Measurements from ENCODE around the gene HOXB6.
A peak's percentile ranks its signal among the peaks of the same experiment; 100 is the strongest.

The HOXB6 gene

DNA sequence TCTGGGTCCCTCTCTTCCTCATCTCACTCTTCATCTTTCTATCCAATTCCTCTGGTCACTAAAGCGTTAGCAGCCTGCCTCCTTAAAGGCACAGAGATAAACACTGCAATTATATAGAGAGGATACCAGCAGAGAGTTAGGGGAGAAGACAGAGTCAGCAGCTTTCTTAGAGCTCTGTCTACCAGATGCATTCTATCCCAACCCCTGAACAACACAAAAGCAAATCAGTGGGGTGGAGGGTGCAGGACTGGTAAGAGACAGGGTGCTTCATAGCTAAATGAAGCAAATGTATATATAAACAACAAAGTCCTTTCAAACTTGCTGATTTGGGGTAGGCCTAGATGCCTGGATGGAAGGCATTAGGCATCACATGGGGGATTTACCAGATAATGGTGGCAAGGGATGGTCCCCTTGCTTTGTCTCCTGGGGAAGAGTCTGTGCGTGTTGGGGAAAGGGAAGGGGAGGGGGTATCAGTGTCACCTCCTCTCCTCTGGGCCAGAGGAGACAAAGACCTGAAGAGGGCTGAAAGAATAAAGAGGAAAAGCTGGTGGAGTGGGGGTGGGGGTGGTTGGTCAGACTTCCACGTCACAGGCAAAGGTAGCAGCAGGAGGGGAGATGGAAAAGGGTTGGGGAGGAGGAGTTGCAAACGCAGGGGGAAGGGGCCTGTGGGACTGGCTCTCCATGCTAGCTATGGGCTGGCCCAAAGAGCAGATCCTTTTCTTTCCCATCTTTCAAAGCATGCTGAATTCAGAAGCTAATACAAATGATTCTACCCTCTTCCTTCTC is 38.7 kb downstream of the HOXB6 start:
- TF ChIP-seq ZNF274 (IDR thresholded peaks at IDR 0.05; ENCODE audit: low read depth, low read length): no peak
- H3K4me3 ChIP-seq (ENCODE audit: low read length): no peak overlapping the region

GRCh38 chr17:48565022-48565554 is 39.7 kb downstream of the HOXB6 start:
- no peak for TF ChIP-seq ZNF274 (IDR thresholded peaks at IDR 0.05; ENCODE audit: low read depth, low read length)
- no peak overlapping the region for H3K4me3 ChIP-seq (ENCODE audit: low read length)

DNA sequence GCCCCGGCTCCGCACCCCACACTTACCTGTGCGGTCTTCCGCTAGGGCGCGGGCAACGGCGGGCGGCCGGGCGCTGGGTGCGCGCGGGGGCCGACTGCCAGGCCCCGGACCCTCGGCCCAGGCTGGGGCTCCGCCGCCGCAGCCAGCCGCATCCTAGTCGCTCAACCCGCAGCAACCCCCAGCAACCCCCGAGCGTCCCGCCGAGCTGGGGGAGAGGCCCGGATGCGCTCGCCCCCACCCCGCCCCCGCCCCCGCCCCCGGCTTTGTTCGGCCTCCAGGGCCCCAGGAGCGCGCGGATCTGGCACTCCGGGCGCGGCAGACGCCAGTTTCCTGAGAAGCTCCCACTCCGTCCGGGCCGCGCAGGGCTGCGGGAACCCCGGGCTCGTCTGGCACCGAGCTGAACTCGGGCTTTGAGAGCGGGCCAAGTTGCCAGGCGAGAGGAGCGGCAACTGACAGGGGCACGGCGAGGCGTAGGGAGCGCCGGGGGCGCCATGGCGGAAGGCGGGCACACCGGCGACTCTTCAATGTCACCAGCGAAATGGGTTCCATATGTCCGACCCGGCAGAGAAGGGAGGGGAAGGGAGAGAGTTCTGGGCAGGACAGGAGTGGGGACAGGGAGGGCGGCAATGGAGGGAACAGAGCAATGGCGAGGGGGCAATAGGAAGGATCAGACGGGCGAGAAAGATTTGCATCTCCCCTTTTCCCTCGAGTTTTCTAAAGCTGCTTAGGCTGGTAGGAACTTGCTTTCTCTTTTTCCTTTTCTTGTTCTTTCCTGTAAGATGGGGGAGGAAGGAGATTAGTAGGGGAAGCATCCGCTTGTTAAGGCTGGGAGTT is 40.4 kb downstream of the HOXB6 start:
- no peak for TF ChIP-seq ZNF274 (IDR thresholded peaks at IDR 0.05; ENCODE audit: low read depth, low read length)
- no peak overlapping the region for H3K4me3 ChIP-seq (ENCODE audit: low read length)

GRCh38 chr17:48563867-48564187 is 41.0 kb downstream of the HOXB6 start:
- no peak overlapping the region for H3K4me3 ChIP-seq (ENCODE audit: low read length)
- no peak for TF ChIP-seq ZNF274 (IDR thresholded peaks at IDR 0.05; ENCODE audit: low read depth, low read length)

GRCh38 chr17:48563385-48563838 is 41.4 kb downstream of the HOXB6 start:
- H3K4me3 ChIP-seq (ENCODE audit: low read length): no peak overlapping the region
- TF ChIP-seq ZNF274 (IDR thresholded peaks at IDR 0.05; ENCODE audit: low read depth, low read length): no peak

GRCh38 chr17:48562934-48563333 is 41.9 kb downstream of the HOXB6 start:
- TF ChIP-seq ZNF274 (IDR thresholded peaks at IDR 0.05; ENCODE audit: low read depth, low read length): no peak
- H3K4me3 ChIP-seq (ENCODE audit: low read length): no peak overlapping the region

DNA sequence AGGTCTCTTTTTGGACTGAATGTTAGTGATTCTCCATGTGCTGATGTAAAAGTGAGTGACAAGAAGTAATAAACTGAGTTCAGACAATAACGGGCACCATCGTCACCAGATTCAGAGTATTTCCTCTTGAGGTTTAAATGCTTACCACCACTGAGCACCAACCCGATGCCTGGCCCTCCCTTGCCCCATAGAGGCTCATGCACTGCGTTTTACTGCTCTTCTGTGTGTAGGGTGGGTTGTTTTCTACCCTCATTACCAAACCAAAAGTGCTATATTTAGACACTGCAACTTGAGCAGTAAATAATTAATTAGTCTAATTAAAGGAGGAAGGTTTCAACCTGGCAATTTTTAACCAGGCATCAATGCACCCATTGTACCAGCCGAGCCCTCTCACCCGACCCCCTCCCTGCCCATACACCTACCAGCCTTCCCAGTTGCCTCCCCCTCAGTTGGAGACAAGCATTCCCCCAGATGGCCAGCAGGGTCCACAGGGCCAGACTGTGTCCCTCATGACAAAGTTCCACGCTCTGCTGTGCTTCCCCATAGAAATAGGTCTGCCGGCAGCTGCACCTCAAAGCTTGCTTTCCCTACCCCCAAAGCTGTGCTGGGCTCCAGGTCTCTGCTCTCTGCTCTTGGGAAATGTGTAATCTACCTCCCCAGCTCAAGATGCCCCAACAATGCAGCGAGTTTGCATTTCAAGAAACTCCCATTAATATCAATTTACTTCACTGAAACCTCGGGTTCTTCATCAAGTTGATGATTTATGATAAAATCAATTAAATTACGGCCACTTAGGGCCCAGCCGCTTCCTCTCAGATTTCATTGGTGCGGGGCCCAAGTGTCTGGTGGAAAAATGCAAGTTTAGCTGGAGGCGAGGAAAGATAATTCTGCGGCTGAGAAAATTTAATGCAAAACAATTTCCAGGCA is 42.6 kb downstream of the HOXB6 start:
- no peak for TF ChIP-seq ZNF274 (IDR thresholded peaks at IDR 0.05; ENCODE audit: low read depth, low read length)
- H3K4me3 ChIP-seq (ENCODE audit: low read length): peak overlapping the region; percentile 8; the same call in 1 of the 2 replicates

DNA sequence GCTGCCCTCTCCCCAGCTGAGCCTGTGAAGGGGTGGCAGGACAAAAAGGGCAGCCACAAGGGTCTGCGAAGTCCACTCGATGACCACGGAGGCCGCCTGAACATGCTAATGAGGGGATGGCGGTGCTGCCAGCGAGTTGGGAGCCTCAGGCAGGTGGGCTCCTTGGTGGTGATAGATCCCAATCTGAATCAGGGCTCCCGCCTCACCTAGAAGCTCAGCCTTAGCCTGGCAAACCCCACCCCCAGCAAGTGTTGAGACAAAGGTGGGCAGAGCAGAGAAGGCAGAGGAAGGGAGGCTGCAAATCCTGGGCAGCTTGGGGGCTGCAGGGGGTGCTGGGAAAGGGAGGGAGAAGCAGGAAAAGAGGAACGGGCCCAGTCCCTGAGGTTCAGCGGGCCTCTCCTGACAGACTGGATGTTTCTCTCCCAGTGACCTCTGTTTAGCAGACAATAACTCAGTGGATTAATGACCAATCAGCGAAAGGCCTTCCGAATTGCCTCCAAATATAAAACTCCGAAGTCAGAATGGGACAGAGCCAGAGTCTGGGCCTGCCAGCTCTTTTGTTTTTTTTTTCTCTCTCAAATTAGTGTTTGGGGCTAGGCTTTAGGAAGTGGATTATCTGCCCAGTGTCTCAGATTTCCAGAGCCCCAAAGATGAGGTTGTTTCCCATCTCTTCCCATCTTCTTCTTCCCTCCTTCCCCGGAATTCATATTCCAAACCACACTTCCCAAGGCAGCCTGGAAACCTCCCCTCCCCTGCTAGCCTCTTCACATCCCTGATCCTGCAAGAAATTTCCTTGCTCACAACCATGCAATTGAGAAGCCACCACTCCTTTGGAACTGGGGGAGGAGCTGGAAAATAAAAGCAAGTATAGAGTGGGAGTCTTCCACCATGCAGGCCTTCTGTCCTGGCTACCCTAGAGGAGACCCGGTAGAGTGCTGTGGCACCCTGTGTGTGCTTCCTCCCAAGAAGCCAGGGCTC is 44.7 kb downstream of the HOXB6 start:
- H3K4me3 ChIP-seq (ENCODE audit: low read length): no peak overlapping the region
- TF ChIP-seq ZNF274 (IDR thresholded peaks at IDR 0.05; ENCODE audit: low read depth, low read length): no peak

GRCh38 chr17:48559122-48559839 is 45.5 kb downstream of the HOXB6 start:
- H3K4me3 ChIP-seq (ENCODE audit: low read length): no peak overlapping the region
- no peak for TF ChIP-seq ZNF274 (IDR thresholded peaks at IDR 0.05; ENCODE audit: low read depth, low read length)

DNA sequence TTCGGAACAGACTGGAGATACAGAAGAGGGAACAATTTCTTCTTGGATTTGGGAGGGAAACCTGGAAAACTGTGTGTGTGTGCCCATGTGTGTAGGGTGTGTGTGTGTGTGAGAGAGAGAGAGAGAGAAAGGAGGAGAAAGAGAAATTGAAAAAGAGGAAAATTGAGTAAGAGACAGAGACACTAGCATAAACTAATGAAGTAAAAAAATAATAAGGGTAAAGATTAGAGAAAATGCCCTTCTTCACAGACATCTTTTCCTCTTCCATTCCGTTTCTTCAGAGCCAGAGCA is 46.0 kb downstream of the HOXB6 start:
- no peak for TF ChIP-seq ZNF274 (IDR thresholded peaks at IDR 0.05; ENCODE audit: low read depth, low read length)
- H3K4me3 ChIP-seq (ENCODE audit: low read length): no peak overlapping the region

DNA sequence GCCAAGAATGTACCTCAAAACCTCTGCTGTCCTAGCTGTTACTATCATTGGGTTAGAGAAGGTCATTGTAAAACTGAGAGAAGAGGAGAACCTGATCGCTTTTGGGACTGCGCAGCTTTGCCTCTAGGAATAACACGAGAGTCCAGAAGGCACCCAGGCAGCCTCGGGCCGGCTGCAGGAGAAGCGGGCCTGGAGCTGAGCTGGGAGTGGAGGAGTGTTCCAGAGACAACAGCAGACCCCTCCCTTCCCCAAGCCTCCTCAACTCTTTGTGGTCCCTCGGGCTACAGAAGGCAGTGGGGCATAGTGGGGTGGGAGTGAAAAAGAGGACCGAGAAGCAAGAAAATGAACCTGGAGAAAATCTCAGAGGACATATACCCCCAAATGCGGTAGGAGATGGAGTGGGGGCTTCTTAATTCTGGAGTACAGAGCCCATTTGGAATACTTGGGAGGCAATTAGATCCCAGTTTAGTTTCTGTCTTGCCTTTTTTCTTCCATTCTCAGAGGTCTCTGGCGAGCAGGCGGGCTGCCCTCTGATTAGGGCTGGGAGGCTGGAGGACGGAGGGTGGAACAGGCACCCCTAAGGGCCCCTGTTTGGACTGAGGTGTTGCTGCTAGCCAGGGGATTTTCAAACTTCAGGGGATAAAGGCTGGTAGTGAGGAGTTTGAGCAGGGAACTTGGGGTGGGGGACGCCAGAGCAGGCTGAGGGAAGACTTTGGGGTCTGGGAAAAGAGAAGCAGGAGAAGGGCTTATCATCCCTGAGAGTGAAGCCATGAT is 46.5 kb downstream of the HOXB6 start:
- no peak for TF ChIP-seq ZNF274 (IDR thresholded peaks at IDR 0.05; ENCODE audit: low read depth, low read length)
- H3K4me3 ChIP-seq (ENCODE audit: low read length): no peak overlapping the region
